GM19395 (cell line): ENCODE data around the gene CLEC3B.
A peak's percentile ranks its signal among the peaks of the same experiment; 100 is the strongest.

Experiments used
- ATAC-seq: cut with Tn5 transposase; IDR thresholded peaks from one replicate; pipeline ENCODE4 v1.9.1; 2021; ENCODE audit warnings: mild to moderate bottlenecking, moderate library complexity; ENCODE audit not compliant: unreplicated experiment

Gene CLEC3B

GRCh38 chr3:45003406-45003805 is 22.7 kb upstream of the CLEC3B start:
- no peak for ATAC-seq

- ATAC-seq = no peak
Observed at GRCh38 chr3:45003859-45004258, 22.2 kb upstream of the CLEC3B start.

GRCh38 chr3:45007091-45007490 is 19.0 kb upstream of the CLEC3B start:
- no peak for ATAC-seq

- no peak for ATAC-seq
Observed at GRCh38 chr3:45008117-45008516, 18.0 kb upstream of the CLEC3B start.

- no peak for ATAC-seq
Observed at GRCh38 chr3:45009868-45010267, 16.2 kb upstream of the CLEC3B start.

GRCh38 chr3:45010811-45011333 is 15.2 kb upstream of the CLEC3B start:
- no peak for ATAC-seq

- peak; percentile 56 for ATAC-seq
Observed at GRCh38 chr3:45011756-45012508, 14.2 kb upstream of the CLEC3B start.

- no peak for ATAC-seq
Observed at GRCh38 chr3:45012577-45012976, 13.5 kb upstream of the CLEC3B start.

- no peak for ATAC-seq
Observed at GRCh38 chr3:45016916-45017315, 9.2 kb upstream of the CLEC3B start.

- no peak for ATAC-seq
Observed at GRCh38 chr3:45017821-45018220, 8.3 kb upstream of the CLEC3B start.

- no peak for ATAC-seq
Observed at GRCh38 chr3:45020534-45020933, 5.6 kb upstream of the CLEC3B start.

GRCh38 chr3:45021524-45022297 is 4.4 kb upstream of the CLEC3B start:
- no peak for ATAC-seq

- no peak for ATAC-seq
Observed at GRCh38 chr3:45023675-45024074, 2.4 kb upstream of the CLEC3B start.

- no peak for ATAC-seq
Observed at GRCh38 chr3:45024542-45025255, 1.4 kb upstream of the CLEC3B start.

- no peak for ATAC-seq
Observed at GRCh38 chr3:45026957-45027356, 854 bp downstream of the CLEC3B start.

- ATAC-seq = no peak
Observed at GRCh38 chr3:45027441-45027840, 1.3 kb downstream of the CLEC3B start.

- ATAC-seq = no peak
Observed at GRCh38 chr3:45029216-45029615, 3.1 kb downstream of the CLEC3B start.

- no peak for ATAC-seq
Observed at GRCh38 chr3:45029661-45030060, 3.6 kb downstream of the CLEC3B start.

GRCh38 chr3:45031531-45031930 is 5.4 kb downstream of the CLEC3B start:
- no peak for ATAC-seq

- no peak for ATAC-seq
Observed at GRCh38 chr3:45032113-45032512, 6.0 kb downstream of the CLEC3B start.

GRCh38 chr3:45033791-45034190 is 7.7 kb downstream of the CLEC3B start:
- ATAC-seq = no peak
